NCI-H748 (cell line): ENCODE data around the gene YES1.
"Not testable (repeated sequence)": the region's sequence is repeated elsewhere in the genome, so short reads cannot be mapped to it uniquely, and the experiment has no call there.

Source experiments
- DNase-seq: peaks from one replicate; lab custom pipeline; 2025; ENCODE audit not compliant: unreplicated experiment; lab: John Stamatoyannopoulos, UW

YES1 gene

GRCh38 chr18:686339-687111 lies 125.5 kb downstream of the YES1 start:
- DNase-seq, result no peak

GRCh38 chr18:685438-685837 lies 126.6 kb downstream of the YES1 start:
- DNase-seq, result no peak

GRCh38 chr18:683531-683930 lies 128.5 kb downstream of the YES1 start:
- DNase-seq, result no peak

- DNase-seq, result no peak
These were observed 129.2 kb downstream of the YES1 start for GRCh38 chr18:682833-683232.

- not testable (repeated sequence) for DNase-seq
These were observed 129.6 kb downstream of the YES1 start for GRCh38 chr18:682416-682815.

- no peak for DNase-seq
These were observed 130.1 kb downstream of the YES1 start for GRCh38 chr18:681985-682384.

- no peak for DNase-seq
These were observed 131.7 kb downstream of the YES1 start for GRCh38 chr18:680392-680791.

- no peak for DNase-seq
These were observed 132.5 kb downstream of the YES1 start for GRCh38 chr18:679516-679915.

- no peak for DNase-seq
These were observed 133.4 kb downstream of the YES1 start for GRCh38 chr18:678482-679182.

- DNase-seq, result no peak
These were observed 134.1 kb downstream of the YES1 start for GRCh38 chr18:677951-678381.

GRCh38 chr18:677145-677544 lies 134.9 kb downstream of the YES1 start:
- DNase-seq, result no peak

- DNase-seq, result no peak
These were observed 135.3 kb downstream of the YES1 start for GRCh38 chr18:676736-677135.

GRCh38 chr18:676069-676468 lies 136.0 kb downstream of the YES1 start:
- DNase-seq, result no peak

GRCh38 chr18:675307-675706 lies 136.7 kb downstream of the YES1 start:
- DNase-seq, result no peak

- DNase-seq, result no peak
These were observed 138.3 kb downstream of the YES1 start for GRCh38 chr18:673769-674168.

- DNase-seq, result no peak
These were observed 138.7 kb downstream of the YES1 start for GRCh38 chr18:673317-673716.
